ENCODE results near the gene GOT2.

The GOT2 gene

DNA sequence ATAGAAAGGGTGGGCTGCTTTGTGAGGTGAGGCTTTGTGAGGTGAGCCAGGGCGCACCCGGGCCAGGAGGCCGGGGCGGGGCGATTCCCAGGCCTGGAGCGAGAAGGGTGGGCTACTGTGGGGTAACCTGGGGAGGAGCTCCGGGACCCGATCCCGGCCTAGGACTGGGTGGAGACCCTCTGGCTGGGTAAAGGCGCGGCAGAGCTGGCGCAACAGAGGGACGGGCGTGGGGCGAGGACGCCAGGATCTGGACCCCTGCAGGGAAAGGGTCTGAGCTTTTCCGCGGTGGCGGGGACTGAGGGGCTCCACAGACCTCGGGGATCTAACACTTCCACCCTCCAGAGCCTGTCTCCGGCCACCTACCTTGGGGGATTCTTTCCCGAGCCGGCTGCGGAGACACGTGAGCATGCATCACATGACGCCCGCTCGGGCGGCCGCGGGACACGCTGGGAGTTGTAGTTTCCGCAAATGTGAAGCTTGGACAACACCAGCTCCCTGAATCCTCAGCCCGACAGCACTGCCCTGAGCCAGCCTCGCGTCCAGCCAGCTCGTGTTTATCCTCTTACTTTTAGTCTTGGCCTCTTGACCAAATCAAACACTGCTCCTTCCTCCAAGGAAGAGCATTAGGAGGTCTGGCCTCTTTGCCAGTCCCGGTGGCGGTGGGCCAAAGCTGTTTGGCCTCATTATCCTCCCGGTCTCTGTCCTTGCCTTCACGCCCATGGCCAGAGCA, 49.6 kb downstream of the GOT2 start, which contains the start of gene SLC38A7:
TSS of gene SLC38A7 (minus strand) at position 417 of the 730 bp plus-strand sequence. CDS start 4,644 bp downstream, outside the sequence.
- TF ChIP-seq, protein P1, sequence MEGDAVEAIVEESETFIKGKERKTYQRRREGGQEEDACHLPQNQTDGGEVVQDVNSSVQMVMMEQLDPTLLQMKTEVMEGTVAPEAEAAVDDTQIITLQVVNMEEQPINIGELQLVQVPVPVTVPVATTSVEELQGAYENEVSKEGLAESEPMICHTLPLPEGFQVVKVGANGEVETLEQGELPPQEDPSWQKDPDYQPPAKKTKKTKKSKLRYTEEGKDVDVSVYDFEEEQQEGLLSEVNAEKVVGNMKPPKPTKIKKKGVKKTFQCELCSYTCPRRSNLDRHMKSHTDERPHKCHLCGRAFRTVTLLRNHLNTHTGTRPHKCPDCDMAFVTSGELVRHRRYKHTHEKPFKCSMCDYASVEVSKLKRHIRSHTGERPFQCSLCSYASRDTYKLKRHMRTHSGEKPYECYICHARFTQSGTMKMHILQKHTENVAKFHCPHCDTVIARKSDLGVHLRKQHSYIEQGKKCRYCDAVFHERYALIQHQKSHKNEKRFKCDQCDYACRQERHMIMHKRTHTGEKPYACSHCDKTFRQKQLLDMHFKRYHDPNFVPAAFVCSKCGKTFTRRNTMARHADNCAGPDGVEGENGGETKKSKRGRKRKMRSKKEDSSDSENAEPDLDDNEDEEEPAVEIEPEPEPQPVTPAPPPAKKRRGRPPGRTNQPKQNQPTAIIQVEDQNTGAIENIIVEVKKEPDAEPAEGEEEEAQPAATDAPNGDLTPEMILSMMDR (IDR thresholded peaks at IDR 0.05) = no peak
- 0 out of 2 replicates have a peak within 1 kb of the TSS, but pooled peaks have one; percentile 17 for H3K27ac ChIP-seq

DNA sequence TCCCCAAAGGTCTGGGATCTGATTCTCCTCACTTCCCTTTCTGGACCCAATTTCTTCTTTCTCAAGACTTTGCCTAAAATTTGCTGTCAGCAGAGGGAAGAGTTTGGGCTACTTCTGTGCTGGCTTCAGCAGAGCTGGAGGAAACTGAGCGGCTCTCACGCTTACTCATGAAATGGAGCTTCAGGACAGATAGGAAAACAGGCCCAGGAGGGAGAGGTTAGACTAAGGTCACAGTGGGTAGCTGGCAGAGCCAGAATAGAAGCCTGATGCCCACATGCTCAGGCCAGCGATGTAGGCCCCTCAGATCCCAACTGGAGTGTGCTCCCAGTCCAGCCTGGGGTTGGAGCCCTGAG, 50.1 kb downstream of the GOT2 start:
- 0 out of 2 replicates have a peak overlapping the region, but pooled peaks have one; percentile 17 for H3K27ac ChIP-seq
- TF ChIP-seq, protein P1 (IDR thresholded peaks at IDR 0.05) = no peak
- no peak for TF ChIP-seq ZFX (IDR thresholded peaks at IDR 0.05; ENCODE audit: borderline replicate concordance)

DNA sequence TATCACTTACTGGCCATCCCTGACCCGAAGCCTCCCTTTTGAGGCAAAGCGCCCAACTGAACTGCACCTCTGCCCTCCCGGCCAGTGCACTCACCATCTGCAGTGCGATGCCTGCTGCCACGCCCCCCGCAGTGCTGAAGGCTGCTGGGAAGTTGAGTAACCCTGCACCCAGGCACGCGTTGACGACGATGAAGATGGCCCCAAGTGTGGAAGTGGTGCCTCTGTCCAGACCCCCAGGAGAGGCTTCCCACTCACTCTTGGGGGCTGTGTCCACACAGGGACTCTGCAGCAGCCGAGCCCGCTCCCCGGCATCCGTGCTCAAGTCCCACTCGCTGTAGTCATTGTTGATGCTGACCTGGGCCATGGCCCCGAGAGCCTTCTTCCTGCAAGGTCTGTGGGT, 54.4 kb downstream of the GOT2 start:
- TF ChIP-seq ZFX (IDR thresholded peaks at IDR 0.05; ENCODE audit: borderline replicate concordance) = no peak
- TF ChIP-seq, protein P1 (IDR thresholded peaks at IDR 0.05) = no peak
- H3K27ac ChIP-seq = no peak overlapping the region

DNA sequence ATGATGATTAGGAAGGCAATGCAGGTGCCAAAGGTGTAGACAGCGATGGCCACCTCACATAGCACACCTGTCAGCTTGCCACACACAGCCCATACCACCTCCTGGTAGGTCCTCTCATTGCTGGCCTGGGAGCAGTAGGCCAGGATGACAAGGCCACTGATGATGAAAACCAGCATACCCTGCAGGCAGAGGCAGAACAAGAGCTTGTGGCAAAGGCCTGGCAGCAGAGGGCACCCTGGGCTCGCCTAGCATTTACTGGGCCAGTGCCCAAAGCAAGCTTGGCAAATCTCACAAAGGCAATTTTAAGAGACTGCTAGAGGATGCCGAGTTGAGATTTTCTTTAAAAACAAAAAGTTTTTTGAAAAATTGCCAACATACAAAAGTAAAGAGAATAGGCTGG, 55.4 kb downstream of the GOT2 start:
- TF ChIP-seq, protein P1 (IDR thresholded peaks at IDR 0.05) = peak; percentile 27
- TF ChIP-seq ZFX (IDR thresholded peaks at IDR 0.05; ENCODE audit: borderline replicate concordance) = no peak
- H3K27ac ChIP-seq = no peak overlapping the region

DNA sequence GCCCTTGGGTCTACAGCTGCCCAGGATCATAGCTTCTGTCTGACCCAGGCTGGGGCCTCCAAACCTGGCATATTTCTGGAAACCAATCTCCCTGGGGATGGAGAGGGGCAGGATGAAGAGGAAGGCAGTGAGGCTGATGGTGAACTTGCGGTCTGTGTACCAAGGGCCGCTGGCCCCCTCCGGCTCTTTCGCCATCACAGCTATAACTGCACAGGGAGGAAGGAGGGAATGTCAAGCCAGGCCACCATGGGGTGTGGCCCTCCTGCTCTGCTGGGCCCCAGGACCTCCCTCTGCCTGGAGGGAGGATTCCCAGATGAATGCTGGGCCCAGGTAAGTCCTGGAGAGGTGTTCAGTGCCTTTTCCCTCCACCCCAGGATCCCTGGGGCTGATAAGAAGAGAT, 55.8 kb downstream of the GOT2 start:
- TF ChIP-seq, protein P1 (IDR thresholded peaks at IDR 0.05) = no peak
- H3K27ac ChIP-seq = no peak overlapping the region

DNA sequence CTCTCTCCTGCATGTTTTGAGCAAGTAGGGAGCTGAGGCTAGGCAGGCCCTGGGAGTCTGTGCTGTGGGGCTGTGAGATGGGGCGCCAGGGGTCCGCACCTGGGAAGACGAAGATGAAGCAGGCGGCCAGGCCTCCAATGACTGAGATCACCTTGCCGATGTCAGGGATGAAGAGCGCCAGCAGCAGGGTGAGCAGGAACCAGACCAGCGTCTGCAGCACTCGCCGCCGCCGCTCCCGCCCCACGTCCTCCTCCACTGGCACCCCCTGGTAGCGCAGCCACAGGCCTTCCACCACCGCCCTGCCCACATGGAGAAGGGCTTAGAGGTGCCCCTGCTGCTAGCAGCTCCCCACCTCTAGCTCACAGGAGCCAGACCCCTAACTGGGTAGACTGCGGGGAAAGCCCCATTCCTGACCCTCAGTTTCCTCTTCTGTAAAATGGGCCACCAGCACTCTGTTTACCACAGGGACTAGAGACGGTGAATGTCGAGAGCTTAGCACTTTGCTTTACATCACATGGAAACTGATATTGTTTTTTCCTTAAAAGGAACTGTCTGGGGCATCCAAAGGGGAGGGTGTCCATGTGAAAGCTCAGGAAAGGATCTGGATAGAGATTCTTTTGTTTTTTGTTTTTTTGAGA, 63.1 kb downstream of the GOT2 start:
- H3K27ac ChIP-seq = no peak overlapping the region
- TF ChIP-seq, protein P1 (IDR thresholded peaks at IDR 0.05) = no peak
- TF ChIP-seq ZFX (IDR thresholded peaks at IDR 0.05; ENCODE audit: borderline replicate concordance) = no peak

DNA sequence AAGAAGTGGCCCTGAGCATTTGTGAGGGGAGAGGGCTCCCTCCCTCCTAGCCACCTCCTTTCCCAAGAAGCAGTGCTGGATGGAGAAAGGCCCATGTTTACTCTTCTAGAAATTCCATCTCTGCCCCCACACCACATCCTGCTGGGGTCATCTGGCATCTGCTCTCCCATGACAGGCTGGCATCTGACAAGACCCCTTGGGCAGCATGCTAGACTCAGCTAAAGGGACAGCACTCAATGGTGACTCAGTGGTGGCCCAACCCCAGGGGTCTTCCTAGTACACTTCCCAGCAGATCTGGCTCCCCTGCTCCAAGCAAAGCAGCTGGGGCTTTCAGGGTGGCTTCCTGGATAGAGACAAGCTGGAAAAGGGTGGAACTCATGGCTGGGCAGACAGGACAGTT, 63.9 kb downstream of the GOT2 start:
- no peak overlapping the region for H3K27ac ChIP-seq
- no peak for TF ChIP-seq ZFX (IDR thresholded peaks at IDR 0.05; ENCODE audit: borderline replicate concordance)
- TF ChIP-seq, protein P1 (IDR thresholded peaks at IDR 0.05) = no peak
